Stomach (tissue), 9 donors: ENCODE data around the gene TSPAN11. TPM values are rescaled to one million over a fixed set of nuclear protein-coding genes. Genes with fewer than 3 reads are reported as not detected.
"Not testable (repeated sequence)": the region's sequence is repeated elsewhere in the genome, so short reads cannot be mapped to it uniquely, and the experiment has no call there.

Source experiments
- DNase-seq, 2 donors: peaks; one replicate each; pipeline versions ENCODE4 v3.0.0 to v3.0.0-alpha.2; 2013 to 2019
- H3K27ac ChIP-seq, 5 donors: fragments of 200-600 bp in 4 of 5; sonication (generic) in 4 of 5; one replicate each; pipeline ENCODE4 v1.5.1; 2013 to 2019; ENCODE audit warnings: mild to moderate bottlenecking in 1 of 5, moderate library complexity in 1 of 5
- H3K27me3 ChIP-seq, 3 donors: fragments of 200-600 bp; sonication (generic); one replicate each; pipeline ENCODE4 v1.5.1; 2017 to 2019; ENCODE audit warnings: mixed run types in 1 of 3
- H3K36me3 ChIP-seq, 4 donors: fragments of 200-600 bp; sonication (generic); 1 replicate in 3 of 4; 2 replicates in 1 of 4; pipeline ENCODE4 v1.5.1; 2016 to 2019
- H3K4me1 ChIP-seq, 4 donors: fragments of 200-600 bp; sonication (generic); one replicate each; pipeline ENCODE4 v1.5.1; 2016 to 2019
- H3K4me3 ChIP-seq, 4 donors: fragments of 200-600 bp; sonication (generic) in 3 of 4; one replicate each; pipeline ENCODE4 v1.5.1; 2016 to 2019; ENCODE audit warnings: mild to moderate bottlenecking in 1 of 4
- H3K9me3 ChIP-seq, 4 donors: fragments of 200-600 bp; sonication (generic); one replicate each; pipeline ENCODE4 v1.5.1; 2016 to 2019
- EP300 ChIP-seq: sonication (generic); formaldehyde crosslinking; IDR thresholded peaks from one replicate; pipeline ENCODE4 v1.6.1; 2017; ENCODE audit warnings: antibody characterized with exemption
- POLR2A ChIP-seq, 4 donors: fragments of 450-650 bp; IDR thresholded peaks; one replicate each; pipeline ENCODE4 v1.6.1; 2016; ENCODE audit warnings: antibody characterized with exemption in 4 of 4, control low read depth in 2 of 4, mild to moderate bottlenecking in 1 of 4, moderate library complexity in 1 of 4
- POLR2AphosphoS5 ChIP-seq, 3 donors: sonication (generic); formaldehyde crosslinking; IDR thresholded peaks; one replicate each; pipeline ENCODE4 v1.6.1; 2016; ENCODE audit warnings: antibody characterized with exemption in 3 of 3
- WGBS, 5 donors: extraction: QIAGEN DNeasy Blood & Tissue Kit in 3 of 5; methylation state at CpG; one replicate each; pipeline versions ENCODE4 v1.1.5 to v1.1.7; 2013 to 2018; 5-methylcytosine and 5-hydroxymethylcytosine counted together
- intact Hi-C: fragments of 100-400 bp; cut with DNase I; formaldehyde crosslinking; loops from one replicate; pipeline ENCODE4 v1.15.1; 2023; ENCODE audit warnings: low total_unique reads
- polyA plus RNA-seq, 3 donors: library from polyadenylated mRNA; stranded (reverse); fragments of 200-250 nt; gene quantifications; one replicate each; pipeline ENCODE4 v1.2.3, GENCODE V29; 2013
- total RNA-seq, 5 donors: library from RNA; depleted of rRNA; stranded (reverse); fragments of >200 nt; gene quantifications; one replicate each; pipeline versions ENCODE4 v1.1.0 to v1.2.3, GENCODE V29; 2014 to 2016
- TF ChIP-seq, protein P1 (sequence below), 7 experiments: fragments of 450-650 bp in 4 of 7; fragments of 200-600 bp in 3 of 7; sonication (generic) in 3 of 7; IDR thresholded peaks; one replicate each; pipeline ENCODE4 v1.5.1; 2016 to 2019; ENCODE audit warnings: antibody characterized with exemption in 7 of 7, control low read depth in 2 of 7, mild to moderate bottlenecking in 1 of 7
- donor health status: healthy with polysubstance abuse.
- donor health status: Bipolar disorder and iron deficiency.
- donor health status: healthy.

The TSPAN11 gene
- total and polyA plus RNA-seq, 8 donors = under 0.01 to 5.5 (median 1.3) TPM

DNA sequence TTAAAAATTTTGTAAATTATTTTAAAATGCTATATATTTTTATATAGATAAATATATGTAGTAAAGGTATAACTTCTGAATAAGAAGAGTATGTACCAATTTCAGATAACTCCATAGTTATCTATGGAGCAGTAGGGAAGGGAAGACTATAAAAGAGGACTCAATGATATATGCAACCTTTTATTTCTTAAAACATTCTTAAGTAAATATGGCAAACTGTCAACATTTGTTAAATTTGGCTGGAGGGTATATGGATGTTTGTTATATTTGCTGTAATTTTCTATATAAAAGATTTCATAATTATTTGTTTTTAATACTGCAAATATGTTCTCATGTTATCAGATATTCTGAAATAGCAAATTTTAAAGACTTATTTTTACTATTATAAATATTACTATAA, 38.3 kb upstream of the TSPAN11 start:
- TF ChIP-seq EP300 = no peak
- TF ChIP-seq POLR2AphosphoS5 (IDR thresholded peaks at IDR 0.05) = no peak
- no peak for TF ChIP-seq POLR2A (IDR thresholded peaks at IDR 0.05)
- TF ChIP-seq, protein P1, sequence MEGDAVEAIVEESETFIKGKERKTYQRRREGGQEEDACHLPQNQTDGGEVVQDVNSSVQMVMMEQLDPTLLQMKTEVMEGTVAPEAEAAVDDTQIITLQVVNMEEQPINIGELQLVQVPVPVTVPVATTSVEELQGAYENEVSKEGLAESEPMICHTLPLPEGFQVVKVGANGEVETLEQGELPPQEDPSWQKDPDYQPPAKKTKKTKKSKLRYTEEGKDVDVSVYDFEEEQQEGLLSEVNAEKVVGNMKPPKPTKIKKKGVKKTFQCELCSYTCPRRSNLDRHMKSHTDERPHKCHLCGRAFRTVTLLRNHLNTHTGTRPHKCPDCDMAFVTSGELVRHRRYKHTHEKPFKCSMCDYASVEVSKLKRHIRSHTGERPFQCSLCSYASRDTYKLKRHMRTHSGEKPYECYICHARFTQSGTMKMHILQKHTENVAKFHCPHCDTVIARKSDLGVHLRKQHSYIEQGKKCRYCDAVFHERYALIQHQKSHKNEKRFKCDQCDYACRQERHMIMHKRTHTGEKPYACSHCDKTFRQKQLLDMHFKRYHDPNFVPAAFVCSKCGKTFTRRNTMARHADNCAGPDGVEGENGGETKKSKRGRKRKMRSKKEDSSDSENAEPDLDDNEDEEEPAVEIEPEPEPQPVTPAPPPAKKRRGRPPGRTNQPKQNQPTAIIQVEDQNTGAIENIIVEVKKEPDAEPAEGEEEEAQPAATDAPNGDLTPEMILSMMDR (IDR thresholded peaks at IDR 0.05) = no peak
- Histone ChIP-seq H3K4me1 (no peaks in the 10 kb centered on the region), H3K4me3 (no peak overlapping the region), H3K27me3 (no peaks in the 10 kb centered on the region), H3K9me3 (peaks cover 0 to 44% (median 30%) of the 10 kb centered on the region in 4 donors), H3K36me3 (no peaks in the 10 kb centered on the region), H3K27ac (no peak overlapping the region)
- DNase-seq = no peak
- intact Hi-C loops = no loop called here

DNA sequence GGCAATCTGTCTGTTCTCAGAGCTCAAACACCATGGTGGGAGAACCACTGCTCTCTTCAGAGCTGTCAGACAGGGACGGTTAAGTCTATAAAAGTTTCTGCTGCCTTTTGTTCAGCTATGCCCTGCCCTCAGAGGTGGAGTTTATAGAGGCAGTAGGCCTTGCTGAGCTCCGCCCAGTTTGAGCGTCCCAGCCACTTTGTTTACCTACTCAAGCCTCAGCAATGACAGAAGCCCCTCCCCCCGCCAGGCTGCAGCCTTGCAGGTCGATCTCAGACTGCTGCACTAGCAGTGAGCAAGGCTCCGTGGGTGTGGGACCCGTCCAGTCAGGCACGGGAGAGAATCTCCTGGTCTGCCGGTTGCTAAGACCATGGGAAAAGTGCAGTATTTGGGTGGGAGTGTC, 32.0 kb upstream of the TSPAN11 start:
- H3K36me3 ChIP-seq, H3K4me3 ChIP-seq, DNase-seq, H3K4me1 ChIP-seq, H3K27ac ChIP-seq, H3K9me3 ChIP-seq, H3K27me3 ChIP-seq, intact Hi-C loops: not testable (repeated sequence)
- 50 to 63% (median 58%) methylated on average over 5 to 9 of the region's 9 CpGs for WGBS, 5 donors

DNA sequence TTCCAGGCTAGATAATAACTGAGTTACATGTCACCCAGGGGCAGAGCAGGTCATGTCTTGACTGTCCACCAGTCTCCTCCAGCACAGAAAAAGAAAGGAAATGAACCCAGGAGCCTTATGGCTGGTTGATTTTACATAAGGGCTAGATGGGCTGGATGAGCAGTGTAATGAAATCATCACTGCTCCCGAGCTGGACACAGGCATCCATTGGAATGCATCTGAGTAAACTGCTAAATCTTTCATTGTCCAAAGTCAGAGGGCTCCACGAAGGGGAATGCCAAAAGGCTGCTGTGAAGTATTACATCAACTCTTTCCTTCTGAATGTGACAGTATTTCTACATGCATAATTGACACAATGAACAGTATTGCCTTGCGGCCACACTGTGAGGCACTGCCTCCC, 30.1 kb upstream of the TSPAN11 start:
- Histone ChIP-seq H3K36me3 (no peaks in the 10 kb centered on the region), H3K9me3 (no peaks in the 10 kb centered on the region), H3K27ac (no peak overlapping the region), H3K4me1 (no peaks in the 10 kb centered on the region), H3K4me3 (no peak overlapping the region), H3K27me3 (peaks cover 0 to 5% (median 0%) of the 10 kb centered on the region in 3 donors)
- intact Hi-C loops = no loop called here
- peak in 1 of 2 donors; percentile 42 for DNase-seq
- no peak for TF ChIP-seq POLR2AphosphoS5 (IDR thresholded peaks at IDR 0.05)
- TF ChIP-seq POLR2A (IDR thresholded peaks at IDR 0.05) = no peak
- no peak for TF ChIP-seq EP300
- TF ChIP-seq, protein P1 (IDR thresholded peaks at IDR 0.05) = no peak
- 25 to 59% (median 40%) methylated on average over 3 of the region's 3 CpGs for WGBS, 5 donors

DNA sequence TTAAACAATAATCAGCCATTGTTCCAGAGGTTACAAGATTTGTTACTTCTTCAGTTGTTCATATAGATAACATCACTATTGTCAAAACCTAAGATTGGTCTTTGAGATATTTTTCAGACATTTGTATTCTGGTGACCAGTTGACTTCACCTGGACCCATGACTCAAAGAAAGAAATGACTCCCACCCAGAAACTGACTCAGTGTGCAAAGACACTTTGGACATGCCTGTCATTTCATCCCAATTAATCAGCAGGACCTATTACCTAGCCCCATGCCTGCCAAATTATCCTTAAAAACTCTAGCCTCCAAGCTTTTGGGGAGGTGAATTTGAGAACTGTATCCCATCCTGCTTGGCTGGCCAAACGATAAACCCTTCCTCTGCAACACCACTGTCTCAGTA, 27.7 kb upstream of the TSPAN11 start:
- H3K4me3 ChIP-seq = no peak overlapping the region
- no peak for DNase-seq
- TF ChIP-seq EP300 (no peak), POLR2AphosphoS5 (IDR thresholded peaks at IDR 0.05) (no peak), POLR2A (IDR thresholded peaks at IDR 0.05) (no peak)
- TF ChIP-seq, protein P1 (IDR thresholded peaks at IDR 0.05) = no peak
- WGBS, 5 donors = 86 to 94% (median 90%) methylated on average over 1 of the region's 1 CpG
- no peaks in the 10 kb centered on the region for H3K36me3 ChIP-seq
- H3K27ac ChIP-seq = no peak overlapping the region
- intact Hi-C loops = no loop called here
- H3K4me1 ChIP-seq = no peaks in the 10 kb centered on the region
- H3K27me3 ChIP-seq = peaks cover 0 to 5% (median 0%) of the 10 kb centered on the region in 3 donors
- no peaks in the 10 kb centered on the region for H3K9me3 ChIP-seq

DNA sequence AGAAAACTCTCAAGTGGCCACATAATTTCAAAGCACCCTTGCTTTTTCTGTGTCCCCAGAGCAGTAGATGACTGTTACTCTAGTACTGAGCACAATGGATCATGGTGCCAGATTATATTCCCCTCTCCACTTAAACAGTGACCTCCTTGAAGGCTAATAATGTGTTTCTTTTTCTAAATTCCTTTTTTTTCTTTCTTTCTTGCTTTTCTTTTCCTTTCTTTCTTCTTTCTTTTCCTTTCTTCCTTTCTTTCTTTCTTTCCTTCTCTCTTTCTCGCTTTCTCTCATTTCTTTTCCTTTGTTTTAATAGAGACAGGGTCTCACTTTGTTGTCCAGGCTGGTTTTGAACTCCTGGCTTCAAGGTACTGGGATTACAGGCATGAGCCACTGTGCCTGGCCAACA, 26.2 kb upstream of the TSPAN11 start:
- no peak for DNase-seq
- intact Hi-C loops = no loop called here
- Histone ChIP-seq H3K27me3 (peaks cover 0 to 5% (median 0%) of the 10 kb centered on the region in 3 donors), H3K27ac (no peak overlapping the region), H3K4me3 (no peak overlapping the region), H3K36me3 (no peaks in the 10 kb centered on the region), H3K9me3 (no peaks in the 10 kb centered on the region), H3K4me1 (no peaks in the 10 kb centered on the region)
- WGBS, 5 donors = 79 to 95% (median 85%) methylated on average over 1 of the region's 1 CpG
- TF ChIP-seq EP300 = no peak
- TF ChIP-seq, protein P1 (IDR thresholded peaks at IDR 0.05) = no peak
